ENCODE measurements around the gene SMOC2. TPM values are rescaled to one million over a fixed set of nuclear protein-coding genes. Genes with fewer than 3 reads are reported as not detected.

The SMOC2 gene
- total RNA-seq, 3 donors from 2014 or later, result 14.4 to 67.2 (median 63.6) TPM

DNA sequence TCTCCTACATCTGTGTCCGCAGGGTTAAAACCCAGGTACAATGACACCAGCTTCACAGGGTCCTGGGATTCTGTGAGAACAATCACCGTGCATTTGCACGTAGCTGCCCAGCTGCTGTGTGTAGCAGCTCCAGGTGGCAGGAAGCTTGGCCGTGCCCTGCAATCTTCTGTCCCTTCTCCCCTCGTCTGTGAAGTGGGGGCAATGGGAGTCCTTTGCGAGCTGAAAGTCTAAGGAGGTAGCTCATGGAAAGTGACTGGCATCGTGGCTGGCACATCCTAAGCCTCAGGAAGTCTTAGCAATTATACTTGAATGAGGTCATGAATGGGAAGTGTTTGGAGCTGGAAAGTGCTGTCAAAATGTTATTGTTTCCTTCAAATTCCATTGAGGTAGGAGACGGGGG is 137.1 kb downstream of the SMOC2 start:
- H3K36me3 ChIP-seq, result no peaks in the 10 kb centered on the region
- H3K4me1 ChIP-seq, result no peaks in the 10 kb centered on the region
- H3K4me3 ChIP-seq, result no peak overlapping the region
- H3K27me3 ChIP-seq, result no peaks in the 10 kb centered on the region
- no peak overlapping the region for H3K27ac ChIP-seq
- H3K9me3 ChIP-seq, result no peaks in the 10 kb centered on the region
- DNase-seq (ENCODE audit: low spot score in 2 of 2), result no peak
- intact Hi-C loops (cut with DNase I; ENCODE audit: low total_unique reads), result no loop called here
- TF ChIP-seq POLR2A (IDR thresholded peaks at IDR 0.05) (no peak), POLR2AphosphoS5 (IDR thresholded peaks at IDR 0.05) (no peak), CTCF (IDR thresholded peaks at IDR 0.05) (no peak)

GRCh38 chr6:168581236-168581635 is 140.3 kb downstream of the SMOC2 start:
- Histone ChIP-seq H3K4me3 (no peak overlapping the region), H3K36me3 (no peaks in the 10 kb centered on the region), H3K4me1 (no peaks in the 10 kb centered on the region), H3K27ac (no peak overlapping the region), H3K9me3 (no peaks in the 10 kb centered on the region), H3K27me3 (no peaks in the 10 kb centered on the region)
- intact Hi-C loops (cut with DNase I; ENCODE audit: low total_unique reads), result no loop called here
- TF ChIP-seq CTCF (IDR thresholded peaks at IDR 0.05), result no peak
- TF ChIP-seq POLR2AphosphoS5 (IDR thresholded peaks at IDR 0.05), result no peak
- TF ChIP-seq POLR2A (IDR thresholded peaks at IDR 0.05), result no peak
- no peak for DNase-seq (ENCODE audit: low spot score in 2 of 2)

- Histone ChIP-seq H3K4me3 (no peak overlapping the region), H3K27ac (no peak overlapping the region), H3K9me3 (no peaks in the 10 kb centered on the region), H3K36me3 (no peaks in the 10 kb centered on the region), H3K27me3 (no peaks in the 10 kb centered on the region), H3K4me1 (no peaks in the 10 kb centered on the region)
- intact Hi-C loops (cut with DNase I; ENCODE audit: low total_unique reads), result no loop called here
- no peak for DNase-seq (ENCODE audit: low spot score in 2 of 2)
- TF ChIP-seq POLR2AphosphoS5 (IDR thresholded peaks at IDR 0.05) (no peak), POLR2A (IDR thresholded peaks at IDR 0.05) (no peak), CTCF (IDR thresholded peaks at IDR 0.05) (no peak)
Observed at GRCh38 chr6:168581706-168582105, 140.7 kb downstream of the SMOC2 start.

DNA sequence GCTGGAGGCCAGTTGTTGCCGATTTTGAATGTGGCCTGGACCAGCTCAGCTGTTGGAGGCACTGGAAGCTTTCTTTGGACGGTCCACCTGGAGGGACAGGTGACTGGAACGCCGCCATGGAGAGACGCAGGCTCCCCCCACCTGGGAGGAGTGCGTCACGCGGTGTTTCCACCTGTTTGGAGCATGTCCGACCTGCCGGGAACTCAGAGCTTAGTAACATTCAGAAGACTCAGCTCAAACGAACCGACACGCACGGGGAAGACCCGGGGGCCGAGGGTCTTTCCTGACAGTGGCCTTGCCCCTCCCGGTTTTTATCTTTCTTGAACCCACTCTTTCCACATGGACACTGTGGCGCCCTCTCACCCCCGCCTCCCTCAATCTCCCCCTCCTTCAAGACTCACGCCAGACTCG is 141.6 kb downstream of the SMOC2 start:
- H3K36me3 ChIP-seq, result no peaks in the 10 kb centered on the region
- H3K4me3 ChIP-seq, result no peak overlapping the region
- no peaks in the 10 kb centered on the region for H3K27me3 ChIP-seq
- H3K9me3 ChIP-seq, result no peaks in the 10 kb centered on the region
- H3K4me1 ChIP-seq, result no peaks in the 10 kb centered on the region
- TF ChIP-seq POLR2A (IDR thresholded peaks at IDR 0.05) (no peak), CTCF (IDR thresholded peaks at IDR 0.05) (no peak), POLR2AphosphoS5 (IDR thresholded peaks at IDR 0.05) (no peak)
- H3K27ac ChIP-seq, result no peak overlapping the region
- intact Hi-C loops (cut with DNase I; ENCODE audit: low total_unique reads), result no loop called here
- DNase-seq (ENCODE audit: low spot score in 2 of 2), result no peak

DNA sequence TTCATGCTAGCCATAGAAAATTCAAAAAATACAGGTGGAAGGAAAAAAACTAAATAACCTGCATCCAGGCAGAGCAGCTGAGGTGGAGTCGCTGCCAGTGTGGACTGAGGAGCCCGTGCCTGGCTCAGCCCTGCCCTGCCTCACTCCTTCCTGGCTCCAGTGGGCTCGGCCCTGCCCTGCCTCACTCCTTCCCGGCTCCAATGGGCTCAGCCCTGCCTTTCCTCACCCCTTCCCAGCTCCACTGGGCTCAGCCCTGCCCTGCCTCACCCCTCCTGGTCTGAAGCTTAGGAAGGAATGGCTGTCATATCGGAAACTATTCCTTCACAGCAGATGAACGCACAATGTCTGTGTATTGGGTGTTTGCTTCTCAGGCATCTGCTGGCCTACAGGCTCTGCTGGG is 142.1 kb downstream of the SMOC2 start:
- Histone ChIP-seq H3K36me3 (no peaks in the 10 kb centered on the region), H3K27ac (no peak overlapping the region), H3K4me3 (no peak overlapping the region), H3K4me1 (no peaks in the 10 kb centered on the region), H3K27me3 (no peaks in the 10 kb centered on the region), H3K9me3 (no peaks in the 10 kb centered on the region)
- intact Hi-C loops (cut with DNase I; ENCODE audit: low total_unique reads), result no loop called here
- TF ChIP-seq CTCF (IDR thresholded peaks at IDR 0.05) (no peak), POLR2A (IDR thresholded peaks at IDR 0.05) (no peak), POLR2AphosphoS5 (IDR thresholded peaks at IDR 0.05) (no peak)
- DNase-seq (ENCODE audit: low spot score in 2 of 2), result no peak

Data from breast epithelium (tissue), 4 donors.